NT2/D1 (cell line): ENCODE data around the gene HOXA5.

ENCODE experiments used
- SUZ12 ChIP-seq: IDR thresholded peaks from 2 replicates; pipeline ENCODE4 v1.6.1; 2011; ENCODE audit not compliant: insufficient read length, insufficient read depth; ENCODE audit errors: extremely low read depth
- ZNF274 ChIP-seq: IDR thresholded peaks from 2 replicates; pipeline ENCODE4 v1.6.1; 2011; ENCODE audit warnings: mild to moderate bottlenecking, low read depth, low read length

DNA sequence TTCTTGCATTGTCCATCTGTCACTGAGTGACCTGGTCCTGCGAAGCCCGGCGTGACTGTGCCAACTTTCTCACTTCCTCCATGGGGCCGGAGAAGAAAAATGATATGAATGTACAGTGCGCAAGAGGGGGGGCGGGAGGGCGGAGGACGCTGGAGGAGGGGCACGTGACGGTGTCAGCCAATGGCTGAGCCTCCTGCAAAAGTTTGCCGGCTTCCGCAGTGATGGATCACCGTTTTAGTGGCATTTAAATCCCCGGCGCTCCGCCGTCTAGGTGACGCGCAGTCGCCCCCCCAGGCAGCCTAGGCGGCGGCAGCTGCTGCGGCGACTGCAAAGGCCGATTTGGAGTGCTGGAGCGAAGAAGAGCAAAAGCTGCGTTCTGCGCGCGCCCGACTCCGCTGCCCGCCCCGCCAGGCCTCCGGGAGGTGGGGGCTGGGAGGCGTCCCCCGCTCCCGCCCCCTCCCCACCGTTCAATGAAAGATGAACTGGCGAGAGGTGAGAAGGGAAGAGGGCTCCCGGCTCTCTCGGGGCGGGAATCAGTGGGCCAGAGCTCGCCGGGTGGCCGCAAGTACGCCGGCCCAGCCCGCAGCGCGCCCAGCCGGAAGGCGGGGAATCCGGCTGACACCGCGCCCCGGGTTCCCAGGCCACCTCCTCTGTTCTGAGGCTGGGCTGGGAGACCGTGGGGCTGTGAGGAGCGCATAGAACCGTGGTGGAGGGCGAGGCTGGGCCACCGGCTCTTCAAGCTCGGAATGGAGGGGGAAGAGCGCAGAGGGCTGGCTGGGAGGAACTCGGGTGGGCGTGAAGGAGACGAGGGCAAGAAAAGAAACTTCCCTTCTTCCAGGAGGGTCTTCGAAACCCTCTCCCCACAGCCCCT is 47.3 kb downstream of the HOXA5 start, which contains the start of gene HOXA1:
- TF ChIP-seq SUZ12 (no peak), ZNF274 (no peak)
